ENCODE results near the gene ANTXRL. TPM values are rescaled to one million over a fixed set of nuclear protein-coding genes. Genes with fewer than 3 reads are reported as not detected.

Gene ANTXRL
- total RNA-seq, 2 experiments from 2014 or later: not detected

DNA sequence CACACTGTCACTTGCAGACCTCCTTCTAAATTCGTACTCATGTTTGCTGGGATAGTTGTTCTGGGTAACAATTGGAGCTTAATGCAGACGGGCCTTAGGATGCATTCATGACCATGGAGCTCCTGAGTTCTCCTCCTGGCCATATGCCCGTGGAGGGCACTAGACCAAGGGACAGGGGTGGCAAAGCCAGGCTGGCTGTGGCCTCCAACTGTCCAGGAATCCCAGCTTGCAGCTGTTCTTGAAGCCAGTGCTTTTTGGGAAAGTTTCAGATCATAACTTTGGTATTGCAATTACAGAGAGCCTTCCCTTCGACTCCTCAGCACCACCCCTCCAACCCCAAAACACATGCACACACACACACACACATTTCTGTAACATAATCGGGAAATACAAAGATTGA, 30.6 kb downstream of the ANTXRL start:
- no peak for ATAC-seq
- intact Hi-C loops (cut with micrococcal nuclease): no loop called here
- TF ChIP-seq, protein P1, sequence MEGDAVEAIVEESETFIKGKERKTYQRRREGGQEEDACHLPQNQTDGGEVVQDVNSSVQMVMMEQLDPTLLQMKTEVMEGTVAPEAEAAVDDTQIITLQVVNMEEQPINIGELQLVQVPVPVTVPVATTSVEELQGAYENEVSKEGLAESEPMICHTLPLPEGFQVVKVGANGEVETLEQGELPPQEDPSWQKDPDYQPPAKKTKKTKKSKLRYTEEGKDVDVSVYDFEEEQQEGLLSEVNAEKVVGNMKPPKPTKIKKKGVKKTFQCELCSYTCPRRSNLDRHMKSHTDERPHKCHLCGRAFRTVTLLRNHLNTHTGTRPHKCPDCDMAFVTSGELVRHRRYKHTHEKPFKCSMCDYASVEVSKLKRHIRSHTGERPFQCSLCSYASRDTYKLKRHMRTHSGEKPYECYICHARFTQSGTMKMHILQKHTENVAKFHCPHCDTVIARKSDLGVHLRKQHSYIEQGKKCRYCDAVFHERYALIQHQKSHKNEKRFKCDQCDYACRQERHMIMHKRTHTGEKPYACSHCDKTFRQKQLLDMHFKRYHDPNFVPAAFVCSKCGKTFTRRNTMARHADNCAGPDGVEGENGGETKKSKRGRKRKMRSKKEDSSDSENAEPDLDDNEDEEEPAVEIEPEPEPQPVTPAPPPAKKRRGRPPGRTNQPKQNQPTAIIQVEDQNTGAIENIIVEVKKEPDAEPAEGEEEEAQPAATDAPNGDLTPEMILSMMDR (IDR thresholded peaks at IDR 0.05): no peak
- no peak overlapping the region for H3K27ac Mint-ChIP-seq
- ChIA-PET CTCF (interaction anchor here (1.6 kb wide), 1 partner anchor 88 kb away, joined by 5 read pairs; no protein-coding TSS in a partner anchor), POLR2A (interaction anchor here (0.6 kb wide), 1 partner anchor 17 kb away, joined by 3 read pairs; no protein-coding TSS in a partner anchor)
- no peaks in the 10 kb centered on the region for H3K4me1 Mint-ChIP-seq (ENCODE audit: low read depth)
- DNase-seq: no peak
- H3K4me3 Mint-ChIP-seq: no peak overlapping the region
- no peaks in the 10 kb centered on the region for H3K36me3 Mint-ChIP-seq (ENCODE audit: low read depth)
- H3K9me3 Mint-ChIP-seq: no peaks in the 10 kb centered on the region
- H3K27me3 Mint-ChIP-seq: no peaks in the 10 kb centered on the region

DNA sequence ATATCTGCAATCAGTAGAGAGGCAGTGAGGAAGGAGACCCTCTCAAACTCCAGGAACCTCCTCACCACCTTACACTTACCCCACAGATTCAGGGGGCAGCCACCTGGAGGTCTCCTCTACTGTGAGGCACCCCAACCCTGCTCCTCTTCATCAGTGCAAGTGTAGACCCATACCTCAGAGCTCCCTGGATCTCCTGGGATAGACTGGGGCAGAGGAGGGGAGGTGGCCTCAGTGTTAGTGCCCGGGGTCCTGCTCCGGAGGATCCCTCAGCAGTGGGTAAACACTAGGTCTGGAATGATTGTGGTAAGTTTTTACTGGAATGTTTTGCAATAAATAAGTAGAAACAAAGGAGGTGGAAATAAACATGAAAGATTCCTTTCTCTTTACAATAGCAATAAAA, 31.1 kb downstream of the ANTXRL start:
- no peak overlapping the region for H3K4me3 Mint-ChIP-seq
- no peaks in the 10 kb centered on the region for H3K9me3 Mint-ChIP-seq
- ChIA-PET CTCF (interaction anchor here (0.9 to 1.6 kb wide), 3 partner anchors 18 to 89 kb away, joined by 3 to 5 read pairs (median 5); no protein-coding TSS in a partner anchor), POLR2A (no interaction called here)
- TF ChIP-seq, protein P1 (IDR thresholded peaks at IDR 0.05): no peak
- no peaks in the 10 kb centered on the region for H3K4me1 Mint-ChIP-seq (ENCODE audit: low read depth)
- ATAC-seq (no peak), DNase-seq (no peak)
- no peaks in the 10 kb centered on the region for H3K27me3 Mint-ChIP-seq
- intact Hi-C loops (cut with micrococcal nuclease): no loop called here
- no peak overlapping the region for H3K27ac Mint-ChIP-seq
- no peaks in the 10 kb centered on the region for H3K36me3 Mint-ChIP-seq (ENCODE audit: low read depth)

DNA sequence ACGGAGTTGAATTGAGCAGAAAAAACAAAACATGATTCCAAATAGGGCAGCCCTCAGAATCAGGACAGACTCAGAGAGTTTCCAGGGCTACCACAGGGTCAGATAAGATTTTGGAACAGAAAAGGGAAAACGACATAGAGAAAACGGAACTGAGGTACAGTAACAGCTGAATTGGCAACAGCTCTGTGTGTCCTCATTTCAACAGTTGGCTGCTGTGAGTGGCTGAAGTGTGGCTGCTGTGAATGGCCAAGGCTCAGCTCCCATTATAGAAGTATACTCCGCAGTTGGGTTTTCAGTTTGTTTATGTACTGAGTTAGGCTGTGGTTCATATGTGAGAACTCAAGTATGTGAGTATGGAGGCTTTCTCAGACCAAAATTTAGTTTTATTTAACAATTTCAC, 32.0 kb downstream of the ANTXRL start:
- H3K27me3 Mint-ChIP-seq: no peaks in the 10 kb centered on the region
- no peak overlapping the region for H3K4me3 Mint-ChIP-seq
- H3K36me3 Mint-ChIP-seq (ENCODE audit: low read depth): no peaks in the 10 kb centered on the region
- H3K4me1 Mint-ChIP-seq (ENCODE audit: low read depth): no peaks in the 10 kb centered on the region
- intact Hi-C loops (cut with micrococcal nuclease): no loop called here
- no peak for ATAC-seq
- no peaks in the 10 kb centered on the region for H3K9me3 Mint-ChIP-seq
- no peak for DNase-seq
- TF ChIP-seq, protein P1 (IDR thresholded peaks at IDR 0.05): no peak
- POLR2A ChIA-PET: no interaction called here
- CTCF ChIA-PET: interaction anchor here (0.9 kb wide), 2 partner anchors 19 to 90 kb away, joined by 3 to 5 read pairs; no protein-coding TSS in a partner anchor
- no peak overlapping the region for H3K27ac Mint-ChIP-seq

DNA sequence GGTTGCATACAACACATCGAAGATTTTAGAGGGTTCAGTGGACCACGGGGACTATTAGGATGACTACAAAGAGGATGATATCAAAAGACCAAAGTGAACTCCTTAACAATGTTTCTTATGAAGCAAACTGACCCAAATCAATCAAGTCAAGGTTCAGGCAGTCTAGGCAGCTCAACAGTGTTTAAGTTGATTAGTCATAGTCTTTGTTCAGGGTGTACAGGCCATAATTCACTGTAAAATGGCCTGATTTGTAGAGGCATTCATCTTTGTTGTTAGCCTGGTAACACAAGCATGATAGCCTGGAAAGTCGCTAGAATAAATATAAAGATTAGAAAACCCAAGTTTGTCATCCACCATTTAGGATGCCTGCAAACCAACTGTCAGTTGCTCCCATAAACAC, 32.6 kb downstream of the ANTXRL start:
- DNase-seq (no peak), ATAC-seq (no peak)
- CTCF ChIA-PET: no interaction called here
- POLR2A ChIA-PET: no interaction called here
- Mint-ChIP-seq H3K4me1 (ENCODE audit: low read depth) (no peaks in the 10 kb centered on the region), H3K4me3 (no peak overlapping the region), H3K36me3 (ENCODE audit: low read depth) (no peaks in the 10 kb centered on the region), H3K9me3 (no peaks in the 10 kb centered on the region), H3K27ac (no peak overlapping the region), H3K27me3 (no peaks in the 10 kb centered on the region)
- intact Hi-C loops (cut with micrococcal nuclease): no loop called here
- TF ChIP-seq, protein P1 (IDR thresholded peaks at IDR 0.05): no peak

DNA sequence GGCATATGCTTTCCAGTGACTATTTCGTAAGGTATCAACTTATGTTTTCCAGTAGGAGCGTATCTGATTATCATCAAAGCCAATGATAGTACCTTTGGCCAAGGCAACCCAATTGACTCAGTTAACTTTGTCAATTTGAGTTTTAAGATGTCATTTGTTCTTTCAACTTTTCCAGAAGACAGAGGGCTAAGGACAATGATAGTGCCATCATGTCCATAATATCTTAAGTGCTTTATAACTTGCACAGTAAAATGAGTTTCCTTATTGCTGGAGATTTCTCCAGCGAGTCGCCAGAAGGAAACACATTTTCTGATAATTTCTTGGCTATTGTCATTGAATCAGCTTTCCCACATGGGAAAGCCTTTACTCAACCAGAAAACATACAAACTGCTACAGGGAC, 35.0 kb downstream of the ANTXRL start:
- Mint-ChIP-seq H3K27ac (no peak overlapping the region), H3K4me3 (no peak overlapping the region), H3K27me3 (no peaks in the 10 kb centered on the region), H3K4me1 (ENCODE audit: low read depth) (no peaks in the 10 kb centered on the region), H3K36me3 (ENCODE audit: low read depth) (no peaks in the 10 kb centered on the region), H3K9me3 (no peaks in the 10 kb centered on the region)
- ChIA-PET POLR2A (no interaction called here), CTCF (no interaction called here)
- TF ChIP-seq, protein P1 (IDR thresholded peaks at IDR 0.05): no peak
- DNase-seq (no peak), ATAC-seq (no peak)
- intact Hi-C loops (cut with micrococcal nuclease): no loop called here

All from activated CD8-positive, alpha-beta T cell treated with anti-CD3 and anti-CD28 coated beads for 36 hours (primary cell).